Naive B cell (primary cell): Measurements from ENCODE around the gene CLPSL2. TPM values are rescaled to one million over a fixed set of nuclear protein-coding genes. Genes with fewer than 3 reads are reported as not detected.
A peak's percentile ranks its signal among the peaks of the same experiment; 100 is the strongest.

ENCODE experiments used
- ATAC-seq, 2 donors: fragments of 150-1000 bp; cut with Tn5 transposase; 2 replicates each; pipeline ENCODE4 v1.10.0; 2021; ENCODE audit warnings: low read depth in 2 of 2, mild to moderate bottlenecking in 2 of 2, moderate library complexity in 2 of 2
- DNase-seq: peaks from one replicate; pipeline ENCODE4 v3.0.0; 2022
- H3K27ac Mint-ChIP-seq, 6 donors: one replicate each; pipeline ENCODE4 v1.8.0; 2020 to 2022; ENCODE audit warnings: mild to moderate bottlenecking in 6 of 6, mixed read lengths in 6 of 6, moderate library complexity in 5 of 6, inconsistent platforms in 2 of 6
- H3K27me3 Mint-ChIP-seq, 3 donors: one replicate each; pipeline ENCODE4 v1.8.0; 2021 to 2022; ENCODE audit warnings: mixed read lengths in 3 of 3, mild to moderate bottlenecking in 1 of 3
- H3K36me3 Mint-ChIP-seq, 2 donors: one replicate each; pipeline ENCODE4 v1.8.0; 2020 to 2022; ENCODE audit warnings: mixed read lengths in 2 of 2, inconsistent platforms in 1 of 2, mild to moderate bottlenecking in 1 of 2
- H3K4me1 Mint-ChIP-seq, 3 donors: one replicate each; pipeline ENCODE4 v1.8.0; 2020 to 2022; ENCODE audit warnings: mixed read lengths in 3 of 3, inconsistent platforms in 1 of 3, mild to moderate bottlenecking in 1 of 3, moderate library complexity in 1 of 3
- H3K4me3 Mint-ChIP-seq, 8 donors: one replicate each; pipeline ENCODE4 v1.8.0; 2020 to 2022; ENCODE audit warnings: mild to moderate bottlenecking in 8 of 8, mixed read lengths in 8 of 8, moderate library complexity in 8 of 8, inconsistent platforms in 2 of 8
- H3K9me3 Mint-ChIP-seq, 7 donors: one replicate each; pipeline ENCODE4 v1.8.0; 2020 to 2022; ENCODE audit warnings: mixed read lengths in 7 of 7, mild to moderate bottlenecking in 5 of 7, inconsistent platforms in 2 of 7, moderate library complexity in 1 of 7
- polyA plus RNA-seq, 6 donors: library from polyadenylated mRNA; unstranded; fragments of 300-500 nt; fragmentation: Illumina TruSeq; gene quantifications; one replicate each; pipeline ENCODE4 v1.2.3, GENCODE V29; 2021; ENCODE audit warnings: low read depth in 6 of 6

The CLPSL2 gene
- polyA plus RNA-seq, 6 donors from 2014 or later = not detected

GRCh38 chr6:35801148-35801547, 24.8 kb downstream of the CLPSL2 start:
- Mint-ChIP-seq H3K27me3 (peaks cover 17 to 28% (median 18%) of the 10 kb centered on the region in 3 donors), H3K9me3 (peaks cover 0 to 4% (median 0%) of the 10 kb centered on the region in 7 donors), H3K36me3 (no peaks in the 10 kb centered on the region), H3K27ac (no peak overlapping the region), H3K4me1 (peaks cover 0 to 8% (median 3%) of the 10 kb centered on the region in 3 donors), H3K4me3 (no peak overlapping the region)
- no peak for DNase-seq
- no peak for ATAC-seq

- H3K27ac Mint-ChIP-seq = peak within 1 kb of the TSS in 1 of 6 donors; percentile 37
- H3K9me3 Mint-ChIP-seq = peaks cover 0 to 4% (median 0%) of the 10 kb centered on the region in 7 donors
Observed at GRCh38 chr6:35804996-35805736, 28.8 kb downstream of the CLPSL2 start, which contains the start of gene LHFPL5. Gene LHFPL5, plus strand, starts transcription at chr6:35805352. Its CDS starts 319 bp downstream, at chr6:35805671.

GRCh38 chr6:35808688-35809087, 32.3 kb downstream of the CLPSL2 start:
- no peak for DNase-seq
- Mint-ChIP-seq H3K4me1 (peaks cover 0 to 8% (median 3%) of the 10 kb centered on the region in 3 donors), H3K9me3 (peaks cover 0 to 4% (median 0%) of the 10 kb centered on the region in 7 donors), H3K4me3 (peak overlapping the region in 1 of 8 donors; percentile 7), H3K27me3 (peaks cover 33 to 53% (median 52%) of the 10 kb centered on the region in 3 donors), H3K27ac (no peak overlapping the region), H3K36me3 (no peaks in the 10 kb centered on the region)
- no peak for ATAC-seq

More at GRCh38 chr6:35804996-35805736, 28.8 kb downstream of the CLPSL2 start, which contains the start of gene LHFPL5:
- no peaks in the 10 kb centered on the region for H3K36me3 Mint-ChIP-seq
- peaks cover 37 to 44% (median 43%) of the 10 kb centered on the region in 3 donors for H3K27me3 Mint-ChIP-seq
- DNase-seq (peak; percentile 26), ATAC-seq (peak in 1 of 2 donors; percentile 46)
- H3K4me3 Mint-ChIP-seq = peak within 1 kb of the TSS in 3 of 8 donors; percentile 5 to 45 (median 45)
- peaks cover 0 to 8% (median 3%) of the 10 kb centered on the region in 3 donors for H3K4me1 Mint-ChIP-seq

- H3K9me3 Mint-ChIP-seq = peaks cover 0 to 4% (median 0%) of the 10 kb centered on the region in 7 donors
- peaks cover 29 to 51% (median 49%) of the 10 kb centered on the region in 3 donors for H3K27me3 Mint-ChIP-seq
- ATAC-seq (no peak), DNase-seq (no peak)
- H3K36me3 Mint-ChIP-seq = no peaks in the 10 kb centered on the region
- H3K27ac Mint-ChIP-seq = no peak overlapping the region
- no peak overlapping the region for H3K4me3 Mint-ChIP-seq
- H3K4me1 Mint-ChIP-seq = peaks cover 0 to 6% (median 3%) of the 10 kb centered on the region in 3 donors
Observed at GRCh38 chr6:35809809-35810208, 33.4 kb downstream of the CLPSL2 start.

- no peak overlapping the region for H3K27ac Mint-ChIP-seq
- H3K4me3 Mint-ChIP-seq = no peak overlapping the region
- H3K4me1 Mint-ChIP-seq = no peaks in the 10 kb centered on the region
- peaks cover 20 to 48% (median 36%) of the 10 kb centered on the region in 3 donors for H3K27me3 Mint-ChIP-seq
- H3K36me3 Mint-ChIP-seq = no peaks in the 10 kb centered on the region
- no peak for ATAC-seq
- DNase-seq = no peak
- peaks cover 0 to 2% (median 0%) of the 10 kb centered on the region in 7 donors for H3K9me3 Mint-ChIP-seq
Observed at GRCh38 chr6:35810971-35811698, 34.7 kb downstream of the CLPSL2 start.

GRCh38 chr6:35811699-35811995, 35.2 kb downstream of the CLPSL2 start:
- no peaks in the 10 kb centered on the region for H3K4me1 Mint-ChIP-seq
- no peaks in the 10 kb centered on the region for H3K36me3 Mint-ChIP-seq

GRCh38 chr6:35817515-35817914, 41.1 kb downstream of the CLPSL2 start:
- peaks cover 0 to 22% (median 4%) of the 10 kb centered on the region in 3 donors for H3K27me3 Mint-ChIP-seq
- no peak overlapping the region for H3K4me3 Mint-ChIP-seq
- H3K9me3 Mint-ChIP-seq = peaks cover 0 to 18% (median 13%) of the 10 kb centered on the region in 7 donors
- no peaks in the 10 kb centered on the region for H3K36me3 Mint-ChIP-seq
- no peak for DNase-seq
- no peak for ATAC-seq
- H3K27ac Mint-ChIP-seq = no peak overlapping the region
- H3K4me1 Mint-ChIP-seq = peaks cover 0 to 7% (median 0%) of the 10 kb centered on the region in 3 donors

More at GRCh38 chr6:35811699-35811995, 35.2 kb downstream of the CLPSL2 start:
- Mint-ChIP-seq H3K4me3 (no peak overlapping the region), H3K27ac (no peak overlapping the region), H3K27me3 (peaks cover 15 to 42% (median 31%) of the 10 kb centered on the region in 3 donors), H3K9me3 (peaks cover 0 to 5% (median 1%) of the 10 kb centered on the region in 7 donors)
- ATAC-seq (no peak), DNase-seq (no peak)

GRCh38 chr6:35823601-35824000, 47.2 kb downstream of the CLPSL2 start:
- Mint-ChIP-seq H3K4me3 (peak overlapping the region in 1 of 8 donors; percentile 76), H3K27me3 (peaks cover 0 to 12% (median 4%) of the 10 kb centered on the region in 3 donors), H3K9me3 (peaks cover 0 to 3% (median 0%) of the 10 kb centered on the region in 7 donors), H3K27ac (no peak overlapping the region), H3K4me1 (peaks cover 0 to 9% (median 0%) of the 10 kb centered on the region in 3 donors), H3K36me3 (no peaks in the 10 kb centered on the region)
- DNase-seq (no peak), ATAC-seq (no peak)

- ATAC-seq (no peak), DNase-seq (no peak)
- peaks cover 0 to 9% (median 0%) of the 10 kb centered on the region in 3 donors for H3K4me1 Mint-ChIP-seq
- H3K4me3 Mint-ChIP-seq = no peak overlapping the region
- peaks cover 0 to 3% (median 0%) of the 10 kb centered on the region in 3 donors for H3K27me3 Mint-ChIP-seq
- peaks cover 0 to 3% (median 0%) of the 10 kb centered on the region in 7 donors for H3K9me3 Mint-ChIP-seq
- no peaks in the 10 kb centered on the region for H3K36me3 Mint-ChIP-seq
- H3K27ac Mint-ChIP-seq = peak overlapping the region in 1 of 6 donors; percentile 8
Observed at GRCh38 chr6:35824552-35825192, 48.3 kb downstream of the CLPSL2 start.

Other genes with a start within 250 kb of the CLPSL2 start
- gene FKBP5, start 87.7 kb upstream of the CLPSL2 start, polyA plus RNA-seq = 10 to 100 TPM in 3 of 6 donors, 1 to 10 TPM in 3; 6.7 to 80.8 (median 15.1) TPM
- 1 to 10 TPM in 1 of 6 donors, under 1 TPM in 3, not detected in 2; 0.30 to 2.2 (median 0.77) TPM for gene ARMC12, start 39.6 kb upstream of the CLPSL2 start, polyA plus RNA-seq
- not detected for gene CLPSL1, start 4.4 kb downstream of the CLPSL2 start, polyA plus RNA-seq
- not detected for gene CLPS, start 20.7 kb downstream of the CLPSL2 start, polyA plus RNA-seq
- gene LHFPL5, start 28.8 kb downstream of the CLPSL2 start, polyA plus RNA-seq = not detected
- gene SRPK1, start 144.5 kb downstream of the CLPSL2 start, polyA plus RNA-seq = 10 to 100 TPM; 25.4 to 43.8 (median 37.3) TPM
- gene SLC26A8, start 248.0 kb downstream of the CLPSL2 start, polyA plus RNA-seq = not detected